Endometrium (tissue), 2 donors: ENCODE data around the gene PRKAG3.

Experiments
- FAIRE-seq: peaks from 2 replicates; lab custom pipeline; 2012; peaks lifted over from hg19 to GRCh38; lab: Jason Lieb, UNC
- donor health status: control.
- donor health status: control.

Gene PRKAG3

DNA sequence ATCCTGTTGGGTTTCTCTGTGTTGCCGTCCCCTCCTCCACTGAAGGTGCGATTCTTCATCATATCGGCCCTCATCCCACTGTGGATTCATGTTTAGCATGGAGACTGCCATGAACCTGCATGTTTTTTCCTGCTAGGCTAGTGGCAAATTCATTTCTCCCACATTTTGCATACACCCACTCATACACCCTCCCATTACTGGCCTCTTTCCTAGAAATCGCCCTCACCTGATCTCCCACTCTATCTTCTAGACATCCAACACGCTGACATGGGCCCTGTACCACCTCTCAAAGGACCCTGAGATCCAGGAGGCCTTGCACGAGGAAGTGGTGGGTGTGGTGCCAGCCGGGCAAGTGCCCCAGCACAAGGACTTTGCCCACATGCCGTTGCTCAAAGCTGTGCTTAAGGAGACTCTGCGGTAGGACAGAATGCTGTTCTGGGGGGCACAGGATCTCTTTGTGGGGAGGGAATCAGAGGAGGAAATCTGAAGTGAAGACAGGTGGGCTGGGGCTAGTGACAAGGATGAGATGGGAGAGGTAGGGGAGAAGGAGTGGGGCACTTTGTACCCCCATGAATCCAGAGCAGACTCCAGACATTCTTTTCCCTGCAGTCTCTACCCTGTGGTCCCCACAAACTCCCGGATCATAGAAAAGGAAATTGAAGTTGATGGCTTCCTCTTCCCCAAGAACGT, 17.7 kb downstream of the PRKAG3 start:
- no peak for FAIRE-seq

DNA sequence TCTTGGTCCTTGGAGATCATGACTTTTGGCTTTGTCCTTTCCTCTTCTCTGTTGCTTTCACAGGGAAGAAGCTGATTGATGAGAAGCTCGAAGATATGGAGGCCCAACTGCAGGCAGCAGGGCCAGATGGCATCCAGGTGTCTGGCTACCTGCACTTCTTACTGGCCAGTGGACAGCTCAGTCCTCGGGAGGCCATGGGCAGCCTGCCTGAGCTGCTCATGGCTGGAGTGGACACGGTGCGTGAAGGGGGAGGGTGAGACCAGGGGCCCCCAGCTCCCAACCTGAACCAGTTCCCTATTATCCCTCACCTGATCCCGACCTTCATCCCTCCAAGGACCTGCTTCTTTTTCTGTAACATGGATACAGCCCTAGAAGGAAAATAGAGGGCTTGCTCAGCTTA, 18.7 kb downstream of the PRKAG3 start:
- no peak for FAIRE-seq

DNA sequence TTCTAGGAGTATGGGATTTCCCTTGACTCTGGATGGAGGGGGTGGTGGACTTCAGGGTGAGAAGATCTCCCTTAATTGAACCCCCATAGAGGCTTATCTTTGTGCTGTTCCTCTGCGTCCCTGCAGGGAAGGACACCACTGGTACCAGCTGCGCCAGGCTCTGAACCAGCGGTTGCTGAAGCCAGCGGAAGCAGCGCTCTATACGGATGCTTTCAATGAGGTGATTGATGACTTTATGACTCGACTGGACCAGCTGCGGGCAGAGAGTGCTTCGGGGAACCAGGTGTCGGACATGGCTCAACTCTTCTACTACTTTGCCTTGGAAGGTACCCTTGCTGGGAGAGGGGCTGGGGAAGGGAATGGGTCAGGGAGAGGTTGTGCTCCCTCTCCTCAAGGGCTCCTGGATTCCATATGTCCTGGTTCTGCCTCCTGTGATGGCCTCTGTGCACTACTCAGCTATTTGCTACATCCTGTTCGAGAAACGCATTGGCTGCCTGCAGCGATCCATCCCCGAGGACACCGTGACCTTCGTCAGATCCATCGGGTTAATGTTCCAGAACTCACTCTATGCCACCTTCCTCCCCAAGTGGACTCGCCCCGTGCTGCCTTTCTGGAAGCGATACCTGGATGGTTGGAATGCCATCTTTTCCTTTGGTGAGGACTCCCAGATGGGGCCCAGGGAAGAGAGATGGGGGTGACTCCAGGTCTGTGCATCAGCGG, 19.3 kb downstream of the PRKAG3 start:
- no peak for FAIRE-seq

DNA sequence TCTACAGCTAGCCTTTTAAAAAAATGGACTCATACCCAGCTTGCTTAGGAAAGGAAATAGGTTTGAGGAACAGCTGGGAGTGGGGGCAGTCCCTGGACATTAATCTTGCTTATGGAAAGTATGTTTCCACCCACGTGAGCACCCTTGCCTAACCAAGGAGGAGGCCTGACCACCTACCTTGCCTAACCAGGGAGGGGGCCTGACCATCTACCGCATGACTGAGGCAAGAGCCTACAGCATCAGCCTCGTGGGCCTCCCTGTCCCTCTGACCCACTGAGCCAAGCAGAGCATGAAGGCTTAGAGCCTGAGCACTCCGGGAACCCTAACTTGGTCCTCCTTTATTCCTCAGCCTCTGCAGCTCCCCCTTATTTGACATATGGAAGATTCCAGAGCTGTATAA, 20.2 kb downstream of the PRKAG3 start:
- FAIRE-seq, result no peak

DNA sequence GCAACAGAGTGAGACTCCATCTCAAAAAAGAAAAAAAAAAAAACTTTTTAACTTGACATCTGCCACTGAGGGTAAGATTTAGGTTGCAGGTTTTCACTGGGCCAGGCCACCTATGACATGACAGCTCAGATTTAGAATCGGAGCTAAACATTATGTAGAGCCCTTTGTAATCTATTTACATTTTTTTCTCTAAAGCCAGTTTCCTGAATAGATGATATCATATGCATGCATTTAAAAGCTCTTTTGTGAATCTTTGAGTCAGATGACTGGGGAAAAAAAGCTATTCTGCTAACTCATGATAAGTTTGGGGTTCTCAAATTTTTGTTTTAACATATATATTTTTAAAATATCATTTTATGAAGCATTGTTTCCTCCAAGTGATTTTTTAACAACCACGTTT, 21.3 kb downstream of the PRKAG3 start:
- no peak for FAIRE-seq

DNA sequence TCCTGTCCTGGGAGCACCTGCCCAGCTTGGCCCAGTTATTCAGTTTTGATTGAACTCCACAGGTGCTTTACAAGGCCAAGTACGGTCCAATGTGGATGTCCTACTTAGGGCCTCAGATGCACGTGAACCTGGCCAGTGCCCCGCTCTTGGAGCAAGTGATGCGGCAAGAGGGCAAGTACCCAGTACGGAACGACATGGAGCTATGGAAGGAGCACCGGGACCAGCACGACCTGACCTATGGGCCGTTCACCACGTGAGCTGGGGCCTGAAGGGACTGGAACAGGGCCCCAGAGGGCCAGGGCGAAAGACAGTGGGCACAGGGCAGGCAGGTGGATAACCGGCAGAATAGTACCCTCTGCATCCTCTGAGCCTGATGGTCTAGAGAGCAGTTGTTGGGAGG, 22.1 kb downstream of the PRKAG3 start:
- FAIRE-seq, result no peak

DNA sequence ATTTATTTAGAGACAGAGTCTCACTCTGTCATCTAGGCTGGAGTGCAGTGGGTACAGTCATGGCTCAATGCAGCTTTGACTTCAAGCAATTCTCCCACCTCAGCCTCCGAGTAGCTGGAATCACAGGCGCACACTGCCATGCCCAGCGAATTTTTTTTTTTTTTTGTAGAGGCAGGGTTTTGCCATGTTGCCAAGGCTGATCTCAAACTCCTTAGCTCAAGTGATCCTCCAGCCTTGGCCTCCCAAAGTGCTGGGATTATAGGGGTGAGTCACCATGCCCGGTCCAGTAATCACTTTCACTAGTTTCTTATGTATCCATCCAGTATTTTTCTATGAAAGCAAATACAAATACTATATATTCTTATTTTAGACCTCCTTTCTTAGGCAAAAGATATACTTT, 24.0 kb downstream of the PRKAG3 start:
- FAIRE-seq, result no peak

DNA sequence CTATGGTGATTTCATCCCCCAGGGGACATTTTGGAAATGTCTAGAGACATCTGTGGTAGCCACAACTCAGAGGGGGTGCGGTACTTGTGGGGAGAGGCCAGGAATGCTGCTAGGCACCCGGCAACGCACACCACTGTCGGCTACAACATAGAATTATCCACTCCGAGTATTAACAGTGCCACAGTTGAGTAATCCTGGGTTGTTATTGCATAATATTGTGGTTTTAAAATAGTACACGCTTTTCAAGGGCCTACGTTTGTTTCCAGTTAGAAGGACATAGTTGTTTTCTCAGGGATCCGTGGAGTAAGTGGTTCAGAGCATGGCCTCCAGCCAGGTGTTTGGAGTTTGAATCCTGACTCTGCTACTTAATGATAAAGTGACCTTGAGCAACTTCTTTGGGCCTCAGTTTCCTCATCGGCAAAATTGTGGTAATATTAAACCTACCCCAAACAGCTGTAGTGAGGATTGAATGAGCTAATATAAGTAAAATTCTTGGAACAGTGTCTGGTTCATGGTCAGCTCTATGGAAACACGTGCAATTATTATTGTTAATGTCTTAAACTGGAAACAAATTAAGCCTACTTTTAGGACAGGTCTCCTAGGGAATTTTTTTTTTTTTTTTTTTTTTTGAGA, 25.1 kb downstream of the PRKAG3 start:
- FAIRE-seq, result no peak

DNA sequence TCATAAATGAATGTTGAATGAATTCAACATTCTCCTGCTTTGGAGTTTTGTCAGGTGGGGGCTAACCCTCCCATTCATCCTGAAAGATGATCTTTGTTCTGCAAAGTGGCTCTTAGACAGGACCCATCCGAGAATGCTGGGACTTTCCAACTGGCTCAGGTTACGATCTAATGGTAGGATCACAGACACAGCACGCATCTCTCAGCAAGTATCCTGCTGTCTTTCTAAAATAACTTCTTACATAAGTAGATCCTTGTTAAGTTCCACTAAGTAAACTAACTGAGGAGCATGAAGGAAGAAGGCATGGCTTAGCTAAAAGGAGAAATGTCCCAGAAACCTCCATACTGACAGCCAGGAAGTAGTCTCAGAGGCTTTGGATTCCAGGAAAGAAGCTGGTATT, 26.0 kb downstream of the PRKAG3 start:
- FAIRE-seq, result no peak

DNA sequence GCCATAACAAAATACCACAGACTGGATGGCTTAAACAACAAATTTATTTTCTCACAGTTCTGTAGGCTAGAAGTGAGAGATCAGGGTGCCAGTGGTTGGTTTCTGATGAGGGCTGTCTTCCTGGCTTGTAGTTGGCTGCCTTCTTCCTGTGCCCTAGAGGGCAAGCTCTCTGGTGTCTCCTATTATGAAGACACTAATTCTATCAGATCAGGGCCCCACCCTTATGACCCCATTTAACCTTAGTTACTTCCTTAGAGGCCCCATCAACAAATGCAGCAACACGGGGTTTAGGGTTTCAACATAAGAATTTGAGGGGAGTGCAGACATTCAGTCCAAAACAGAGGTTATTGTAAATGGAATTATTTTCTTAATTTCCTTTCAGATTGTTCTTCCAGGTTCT, 26.8 kb downstream of the PRKAG3 start:
- FAIRE-seq, result no peak

DNA sequence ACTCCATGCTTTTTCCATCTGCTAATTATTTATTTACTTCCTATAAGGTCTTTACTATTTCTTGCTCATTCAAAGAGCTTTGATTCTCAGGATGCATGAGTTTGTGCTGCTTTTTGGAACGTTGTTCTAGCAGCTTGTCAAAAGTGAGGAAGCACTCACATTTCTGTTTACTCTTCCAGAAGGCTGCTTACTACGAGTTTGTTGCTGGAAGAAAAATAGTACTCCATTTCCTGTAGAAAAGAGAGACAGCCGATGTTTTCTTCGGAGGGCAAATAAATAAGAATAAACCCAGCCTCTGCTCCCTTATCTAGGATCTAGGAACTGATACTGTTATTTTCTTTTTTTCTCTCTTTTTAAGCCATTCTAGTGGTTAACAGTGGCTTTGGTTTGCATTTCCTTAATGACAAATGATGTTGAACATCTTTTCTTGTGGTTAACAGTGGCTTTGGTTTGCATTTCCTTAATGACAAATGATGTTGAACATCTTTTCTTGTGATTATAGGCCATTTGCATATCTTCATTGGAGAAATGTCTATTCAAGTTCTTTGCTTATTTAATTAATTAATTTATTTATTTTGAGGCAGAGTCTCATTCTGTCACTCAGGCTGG, 29.1 kb downstream of the PRKAG3 start:
- no peak for FAIRE-seq

DNA sequence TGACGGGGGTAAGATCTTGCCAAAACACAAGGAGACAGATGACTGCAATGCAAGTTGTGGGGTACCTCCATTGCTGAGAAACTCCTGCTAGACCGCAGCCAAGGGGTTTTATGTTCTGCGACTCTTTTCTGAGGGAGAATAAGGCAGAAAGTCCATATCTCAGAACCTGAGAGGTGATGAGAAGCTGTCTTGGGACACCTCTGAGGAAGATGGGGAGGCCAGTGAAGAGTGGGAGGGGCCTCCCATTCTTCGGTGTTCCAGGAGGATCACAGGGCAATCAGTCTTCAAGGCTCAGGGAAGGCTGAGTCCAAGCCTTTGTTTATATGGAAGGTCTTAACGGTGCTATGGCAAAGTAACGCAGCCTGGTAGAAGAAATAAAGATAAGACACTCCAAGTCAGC, 31.6 kb downstream of the PRKAG3 start:
- FAIRE-seq, result no peak

DNA sequence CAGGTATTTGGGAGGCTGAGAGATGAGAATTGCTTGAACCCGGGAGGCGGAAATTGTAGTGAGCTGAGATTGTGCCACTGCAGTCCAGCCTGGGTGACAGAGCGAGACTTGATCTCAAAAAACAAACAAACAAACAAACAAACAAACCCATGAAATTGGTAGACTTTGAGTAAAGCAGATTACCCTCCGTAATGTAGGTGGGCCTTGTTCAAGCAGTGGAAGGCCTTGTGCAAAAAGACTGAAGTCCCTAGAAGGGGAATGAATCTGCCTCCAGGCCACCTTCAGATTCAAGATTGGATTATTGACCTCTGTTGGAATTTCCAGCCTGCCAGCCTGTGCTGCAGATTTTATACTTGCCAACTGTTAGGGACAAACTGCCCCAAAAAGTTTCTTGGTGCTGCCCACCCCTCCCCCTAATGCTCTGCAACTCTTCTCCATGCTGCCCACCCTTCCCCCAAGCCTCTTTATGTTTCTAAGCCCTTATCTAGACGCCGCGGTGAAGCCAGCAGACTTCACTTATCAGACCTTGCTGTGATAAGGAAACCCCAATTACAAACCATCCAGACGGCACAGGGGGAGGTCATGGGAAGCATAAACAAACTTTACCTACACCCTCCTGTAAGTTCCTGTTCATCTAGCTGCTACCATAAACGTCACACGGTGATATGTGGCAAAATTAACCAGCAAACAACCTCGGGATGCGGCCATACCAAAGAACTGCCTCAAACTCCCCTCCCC, 32.7 kb downstream of the PRKAG3 start:
- no peak for FAIRE-seq

DNA sequence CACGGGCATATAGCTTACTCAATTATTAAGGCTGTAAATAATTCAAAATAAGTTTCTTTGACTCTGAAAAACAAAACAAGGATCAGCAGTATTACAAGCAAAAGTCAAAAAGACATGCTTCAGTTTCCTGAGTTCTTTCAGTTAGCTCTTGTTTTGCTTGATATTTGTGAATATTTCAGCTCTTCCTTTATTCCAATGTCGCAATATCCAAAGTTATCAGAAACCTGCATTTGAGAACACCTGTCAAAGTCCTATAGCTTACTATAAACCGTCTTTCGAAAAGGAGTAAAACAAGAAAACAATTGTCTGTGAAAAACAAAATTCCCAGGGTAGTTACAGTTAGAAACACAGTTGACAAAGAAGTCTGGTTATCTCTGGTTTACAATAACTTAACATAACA, 34.9 kb downstream of the PRKAG3 start:
- no peak for FAIRE-seq

DNA sequence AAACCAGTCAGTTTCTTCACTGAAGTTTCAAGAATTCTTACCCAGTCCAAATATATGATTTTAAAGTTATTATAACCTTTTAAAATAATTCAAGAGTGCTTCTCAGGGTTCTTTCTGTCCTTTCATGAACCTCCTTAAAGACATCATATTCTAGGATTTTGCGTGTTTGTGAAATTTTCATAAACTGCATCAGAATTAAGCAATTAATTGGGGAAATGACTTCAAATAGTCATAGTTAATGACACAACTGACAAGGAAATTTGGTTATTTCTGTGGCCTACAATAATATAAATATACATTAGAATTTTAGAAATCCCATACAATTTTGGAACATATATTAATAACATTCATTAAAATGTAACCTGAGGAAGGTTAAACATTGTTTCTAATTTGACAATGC, 39.2 kb downstream of the PRKAG3 start:
- no peak for FAIRE-seq

DNA sequence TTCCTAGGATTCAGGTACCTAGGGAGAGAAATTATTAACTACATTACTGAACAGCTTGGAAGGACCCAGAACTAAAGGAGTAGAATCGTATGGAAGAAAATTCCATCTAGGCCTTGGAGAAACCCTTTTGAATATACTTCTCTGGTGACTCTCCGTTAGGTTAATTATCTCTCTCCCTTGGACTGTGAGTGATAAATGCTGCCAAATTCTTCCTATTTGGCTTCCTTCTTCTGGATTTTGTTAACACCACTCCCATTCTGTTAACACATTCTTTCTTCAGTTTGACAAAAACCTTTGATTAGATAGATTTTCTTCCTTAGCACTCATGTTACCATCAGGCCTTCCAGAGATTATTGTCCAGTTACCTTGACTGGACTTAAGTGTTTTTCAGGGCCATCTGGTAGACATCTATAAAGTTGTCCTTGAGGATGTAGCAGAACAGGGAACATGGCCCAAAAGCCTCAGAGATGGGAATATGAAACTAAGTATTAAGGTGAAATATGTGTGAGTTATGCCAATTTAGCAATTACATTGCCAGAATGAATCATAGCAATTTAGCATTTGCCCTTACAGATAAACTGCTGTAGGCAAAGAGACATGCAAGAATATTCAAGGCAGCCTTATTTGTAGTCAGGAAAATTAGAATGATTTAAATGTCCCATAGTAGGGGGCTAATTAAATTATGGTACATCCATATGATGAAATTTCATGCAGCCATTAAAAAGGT, 42.9 kb downstream of the PRKAG3 start:
- no peak for FAIRE-seq

DNA sequence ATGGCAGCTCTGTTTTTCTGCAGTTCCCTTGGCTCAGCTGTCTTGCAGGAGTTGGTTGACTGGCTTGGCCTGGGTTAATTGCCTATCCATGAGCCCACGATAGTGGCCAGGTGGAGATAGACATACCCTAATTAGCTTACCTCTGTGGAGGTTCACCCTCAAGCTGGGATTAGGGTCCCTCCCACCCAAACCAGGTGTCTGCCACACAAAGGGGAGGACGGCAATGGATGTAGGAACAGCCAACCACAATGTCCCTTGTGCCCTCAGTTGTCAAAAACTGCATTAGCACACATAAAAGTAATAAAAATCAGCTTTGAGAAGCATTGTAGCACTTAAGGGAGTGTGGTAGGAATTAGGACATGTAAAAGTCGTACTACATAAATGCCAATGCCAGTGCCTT, 45.5 kb downstream of the PRKAG3 start:
- FAIRE-seq, result no peak

DNA sequence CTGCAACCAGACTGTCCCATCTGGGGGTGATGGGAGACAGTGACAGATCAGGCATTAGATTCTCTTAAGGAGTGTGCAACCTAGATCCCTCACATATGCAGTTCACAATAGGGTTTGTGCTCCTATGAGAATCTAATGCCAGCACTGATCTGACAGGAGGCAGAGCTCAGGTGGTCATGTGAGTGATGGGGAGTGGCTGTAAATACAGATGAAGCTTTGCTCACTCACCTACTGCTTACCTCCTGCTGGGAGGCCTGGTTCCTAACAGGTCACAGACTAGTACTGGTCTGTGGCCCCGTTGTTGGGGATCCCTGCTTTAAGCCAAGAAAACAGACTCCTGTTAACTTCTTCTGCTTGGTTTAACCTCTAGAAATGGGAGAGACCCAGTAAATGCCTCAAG, 46.5 kb downstream of the PRKAG3 start:
- FAIRE-seq, result no peak

DNA sequence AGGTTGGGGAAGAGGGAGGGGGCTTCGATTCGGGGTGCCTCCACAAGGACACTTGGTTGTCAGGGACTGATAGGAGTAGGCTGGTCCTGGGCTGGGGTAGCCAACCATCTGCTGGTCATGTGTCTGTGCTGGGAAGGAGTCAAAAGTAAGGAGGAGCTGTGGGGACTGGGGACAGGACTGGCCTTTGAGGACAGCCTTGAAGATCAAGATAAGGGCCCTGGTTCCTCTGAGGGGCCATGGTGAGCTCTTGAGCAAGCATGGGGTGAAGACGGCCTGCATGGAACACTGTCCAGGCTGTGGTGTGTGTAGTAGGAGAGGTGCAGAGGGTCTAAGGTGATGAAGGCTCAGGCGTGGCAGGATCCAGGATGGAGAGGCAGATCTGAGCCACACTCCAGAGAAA, 47.9 kb downstream of the PRKAG3 start:
- FAIRE-seq, result no peak

DNA sequence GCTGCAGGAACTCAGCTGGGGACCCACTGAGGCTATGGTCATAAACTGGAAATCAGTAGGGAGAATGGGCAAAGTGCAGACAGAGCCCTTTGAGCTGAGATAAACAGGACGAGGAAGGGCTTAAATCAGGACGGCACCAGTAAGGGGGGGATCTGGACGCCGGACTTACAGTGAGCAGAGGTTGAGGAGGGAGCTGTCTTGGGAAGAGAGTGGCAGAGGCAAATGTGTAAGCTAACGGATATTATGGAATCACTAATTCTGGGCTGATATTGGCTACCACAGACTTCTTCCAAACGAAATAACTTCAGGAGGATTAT, 49.1 kb downstream of the PRKAG3 start:
- no peak for FAIRE-seq

DNA sequence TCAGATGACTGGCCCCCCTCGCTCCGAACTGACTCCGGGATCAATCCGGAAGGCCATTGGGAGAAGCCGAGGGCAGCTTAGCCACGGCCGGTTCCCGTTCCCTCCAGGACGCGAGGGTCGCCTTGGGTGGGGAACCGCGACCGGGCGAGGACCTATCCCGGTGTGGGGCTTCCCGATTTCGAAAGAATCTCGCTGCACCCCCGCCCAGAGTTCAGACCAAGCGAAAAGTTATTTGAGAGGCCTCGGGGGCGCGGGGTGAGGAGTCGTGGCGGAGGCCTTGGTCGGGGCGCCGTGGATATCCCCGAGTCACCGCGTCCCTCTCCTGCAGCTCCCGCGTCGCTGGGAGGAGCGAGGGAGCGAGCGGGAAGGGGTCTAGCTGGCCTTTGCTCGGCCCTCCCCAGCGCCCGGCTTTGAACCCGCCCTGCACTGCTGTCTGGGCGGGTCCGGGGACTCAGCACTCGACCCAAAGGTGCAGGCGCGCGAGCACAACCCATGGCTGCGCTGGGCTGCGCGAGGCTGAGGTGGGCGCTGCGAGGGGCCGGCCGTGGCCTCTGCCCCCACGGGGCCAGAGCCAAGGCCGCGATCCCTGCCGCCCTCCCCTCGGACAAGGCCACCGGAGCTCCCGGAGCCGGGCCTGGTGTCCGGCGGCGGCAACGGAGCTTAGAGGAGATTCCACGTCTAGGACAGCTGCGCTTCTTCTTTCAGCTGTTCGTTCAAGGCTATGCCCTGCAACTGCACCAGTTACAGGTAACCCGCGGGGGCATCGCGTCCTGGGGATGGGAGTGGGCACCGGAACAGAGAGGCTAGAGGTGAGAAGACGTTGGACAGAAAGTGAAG, 49.7 kb downstream of the PRKAG3 start, which contains the start of gene CYP27A1:
TSS of gene CYP27A1 (plus strand) at position 457 of the 837 bp plus-strand sequence. CDS start at position 493, 36 bp downstream.
- FAIRE-seq, result no peak
